Measurements from ENCODE around the gene EFCAB9.

The EFCAB9 gene

DNA sequence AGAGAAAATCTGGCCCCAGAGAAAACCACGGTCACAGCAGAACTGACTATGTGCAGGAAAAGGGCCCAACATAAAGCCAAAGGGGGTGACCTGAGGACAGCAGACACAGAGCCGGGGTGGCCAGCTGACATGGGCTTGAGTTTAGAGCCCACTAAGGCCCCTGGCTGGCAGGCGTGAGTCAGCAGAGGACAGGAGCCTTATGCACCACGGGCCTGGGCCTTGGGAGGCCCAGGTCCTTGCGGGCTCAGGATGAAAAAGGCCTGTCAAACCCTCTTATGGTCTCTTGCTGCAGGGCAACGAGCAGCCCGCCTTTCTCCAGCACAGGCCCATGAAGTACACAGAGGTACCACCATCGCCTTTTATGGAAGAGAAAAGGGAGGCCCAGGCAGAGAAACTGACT lies 25.7 kb upstream of the EFCAB9 start:
- Histone ChIP-seq H3K4me3 (ENCODE audit: low read length) (no peak overlapping the region), H3K9me3 (ENCODE audit: control insufficient read depth, low read length) (no peaks in the 10 kb centered on the region), H3K27me3 (ENCODE audit: control insufficient read depth, insufficient read depth, low read length) (no peaks in the 10 kb centered on the region), H3K4me1 (ENCODE audit: control insufficient read depth, insufficient read depth, low read length) (peaks cover 15% of the 10 kb centered on the region), H3K36me3 (ENCODE audit: control insufficient read depth, insufficient read depth, low read length) (no peaks in the 10 kb centered on the region), H3K9ac (ENCODE audit: low read length) (no peak overlapping the region)

DNA sequence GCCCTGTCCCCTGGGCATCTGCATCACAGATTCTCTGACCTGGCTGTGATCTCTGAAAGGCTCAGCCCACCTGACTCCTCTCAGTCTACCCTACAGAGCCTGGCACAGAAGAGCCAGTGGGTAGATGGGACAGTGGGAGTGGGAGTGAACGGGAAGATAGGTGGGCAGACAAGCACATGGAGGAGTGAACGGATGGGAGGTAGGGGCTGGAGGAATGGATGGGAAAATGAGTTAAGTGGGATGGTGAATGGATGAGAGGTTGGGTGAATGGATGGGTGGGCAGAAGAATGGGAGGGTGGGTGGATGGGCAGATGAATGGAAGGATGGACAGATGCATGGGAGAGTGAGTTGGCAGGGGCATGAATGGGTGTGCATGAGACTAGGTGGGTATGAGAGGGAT lies 24.8 kb upstream of the EFCAB9 start:
- no peak overlapping the region for H3K9ac ChIP-seq (ENCODE audit: low read length)
- peaks cover 15% of the 10 kb centered on the region for H3K4me1 ChIP-seq (ENCODE audit: control insufficient read depth, insufficient read depth, low read length)
- no peak overlapping the region for H3K4me3 ChIP-seq (ENCODE audit: low read length)
- H3K27me3 ChIP-seq (ENCODE audit: control insufficient read depth, insufficient read depth, low read length) = no peaks in the 10 kb centered on the region
- no peaks in the 10 kb centered on the region for H3K36me3 ChIP-seq (ENCODE audit: control insufficient read depth, insufficient read depth, low read length)
- H3K9me3 ChIP-seq (ENCODE audit: control insufficient read depth, low read length) = no peaks in the 10 kb centered on the region

DNA sequence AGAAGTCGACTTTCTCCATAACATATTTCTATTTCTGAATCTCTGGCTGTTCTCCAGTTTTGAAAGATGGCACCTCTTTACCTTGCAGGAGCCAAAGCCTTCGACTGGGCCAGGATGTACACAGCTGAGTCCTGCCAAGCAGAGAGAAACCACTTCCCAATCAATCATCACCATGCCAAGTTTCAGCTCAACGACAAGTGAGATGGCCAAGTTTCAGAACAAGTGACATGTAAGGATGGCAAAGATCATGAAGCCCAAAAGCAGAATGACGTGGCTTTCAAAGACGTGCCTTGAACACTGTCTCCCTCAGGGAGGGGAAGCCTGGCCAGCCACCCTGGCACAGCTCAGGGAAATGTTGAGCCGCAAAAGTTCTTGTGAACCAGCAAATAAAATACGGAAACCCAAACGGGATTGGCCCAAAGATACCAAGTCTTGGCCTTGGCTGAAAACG lies 23.7 kb upstream of the EFCAB9 start:
- peaks cover 10% of the 10 kb centered on the region for H3K4me1 ChIP-seq (ENCODE audit: control insufficient read depth, insufficient read depth, low read length)
- H3K27me3 ChIP-seq (ENCODE audit: control insufficient read depth, insufficient read depth, low read length) = no peaks in the 10 kb centered on the region
- H3K9me3 ChIP-seq (ENCODE audit: control insufficient read depth, low read length) = no peaks in the 10 kb centered on the region
- no peak overlapping the region for H3K9ac ChIP-seq (ENCODE audit: low read length)
- H3K4me3 ChIP-seq (ENCODE audit: low read length) = no peak overlapping the region
- H3K36me3 ChIP-seq (ENCODE audit: control insufficient read depth, insufficient read depth, low read length) = no peaks in the 10 kb centered on the region

DNA sequence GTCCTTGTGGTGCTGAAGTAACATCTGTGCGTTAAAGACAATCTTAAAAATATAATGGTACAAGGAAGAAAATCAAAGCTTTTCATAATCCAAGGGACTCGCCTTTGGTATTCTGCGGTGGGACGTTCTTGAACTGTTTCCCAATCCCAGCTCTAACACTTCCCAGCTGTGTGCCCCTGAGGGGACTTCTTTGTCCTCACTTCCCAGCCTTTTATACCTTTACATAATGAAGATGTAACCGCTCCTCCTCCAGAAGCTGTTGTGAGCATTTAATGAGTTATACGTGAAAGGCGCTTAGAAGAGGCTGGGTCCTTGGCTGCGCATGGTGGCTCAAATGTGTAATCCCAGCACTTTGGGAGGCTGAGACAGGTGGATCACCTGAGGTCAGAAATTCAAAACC lies 22.9 kb upstream of the EFCAB9 start:
- Histone ChIP-seq H3K36me3 (ENCODE audit: control insufficient read depth, insufficient read depth, low read length) (no peaks in the 10 kb centered on the region), H3K4me1 (ENCODE audit: control insufficient read depth, insufficient read depth, low read length) (peaks cover 12% of the 10 kb centered on the region), H3K9ac (ENCODE audit: low read length) (no peak overlapping the region), H3K9me3 (ENCODE audit: control insufficient read depth, low read length) (no peaks in the 10 kb centered on the region), H3K4me3 (ENCODE audit: low read length) (no peak overlapping the region), H3K27me3 (ENCODE audit: control insufficient read depth, insufficient read depth, low read length) (no peaks in the 10 kb centered on the region)

DNA sequence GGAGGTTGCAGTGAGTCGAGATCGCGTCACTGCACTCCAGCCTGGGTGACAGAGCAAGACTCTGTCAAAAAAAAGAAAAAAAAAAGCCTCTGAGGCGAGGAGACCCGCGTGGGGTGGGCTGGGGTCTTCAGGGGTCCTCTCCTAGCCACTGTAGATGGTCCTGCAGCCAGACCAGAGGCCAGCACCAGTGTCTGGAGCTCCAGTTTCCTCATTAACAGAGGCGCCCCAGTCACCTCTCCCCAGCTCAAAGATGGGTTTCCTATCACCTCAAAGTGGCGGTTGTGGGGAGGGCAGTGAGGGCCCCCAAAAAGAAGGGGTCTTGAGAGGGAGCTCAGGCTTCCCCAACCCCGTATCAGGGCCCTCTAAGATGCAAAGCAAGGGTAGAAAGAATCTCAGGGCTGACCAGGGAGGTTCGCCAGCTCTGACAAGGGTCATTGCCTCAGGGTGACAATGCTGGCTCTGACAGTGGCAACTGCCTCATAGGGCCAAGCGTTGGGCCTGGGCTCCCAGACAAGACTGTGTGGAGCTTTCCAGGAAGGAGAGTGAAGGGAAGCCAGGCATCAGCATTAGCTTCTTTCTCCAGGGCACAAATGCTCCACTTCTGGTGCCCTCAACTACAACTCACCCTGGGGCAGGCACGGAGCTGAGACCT lies 20.9 kb upstream of the EFCAB9 start:
- Histone ChIP-seq H3K36me3 (ENCODE audit: control insufficient read depth, insufficient read depth, low read length) (no peaks in the 10 kb centered on the region), H3K4me3 (ENCODE audit: low read length) (no peak overlapping the region), H3K4me1 (ENCODE audit: control insufficient read depth, insufficient read depth, low read length) (peaks cover 11% of the 10 kb centered on the region), H3K27me3 (ENCODE audit: control insufficient read depth, insufficient read depth, low read length) (no peaks in the 10 kb centered on the region), H3K9ac (ENCODE audit: low read length) (no peak overlapping the region), H3K9me3 (ENCODE audit: control insufficient read depth, low read length) (no peaks in the 10 kb centered on the region)

DNA sequence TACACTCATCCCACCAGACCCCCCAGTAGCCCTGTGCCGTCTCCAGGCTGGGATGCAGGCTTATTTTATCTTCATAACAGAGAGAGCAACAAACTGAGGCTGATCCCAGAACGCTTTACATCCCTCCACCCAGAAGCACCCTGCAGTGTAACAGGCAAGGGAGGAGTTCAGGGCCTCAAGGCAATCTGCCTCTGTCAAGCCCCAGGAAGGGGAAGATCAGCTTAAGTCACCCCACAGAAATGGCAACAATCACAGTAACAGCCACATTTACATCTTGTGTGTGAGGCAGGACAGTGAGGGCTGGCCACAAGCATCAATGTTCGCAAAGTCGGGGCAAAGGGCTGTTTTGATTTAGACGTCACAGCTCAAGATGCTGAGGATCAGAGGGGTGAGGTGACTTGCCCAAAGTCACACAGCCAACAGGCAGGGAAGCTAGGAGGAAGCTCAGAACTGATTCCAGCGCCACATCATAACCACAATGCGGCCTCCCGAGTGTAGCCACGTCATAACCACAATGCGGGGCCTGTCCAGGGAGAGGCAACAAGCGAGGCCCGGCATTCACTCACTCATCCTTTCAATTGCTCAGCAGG lies 20.3 kb upstream of the EFCAB9 start:
- Histone ChIP-seq H3K4me1 (ENCODE audit: control insufficient read depth, insufficient read depth, low read length) (peaks cover 16% of the 10 kb centered on the region), H3K4me3 (ENCODE audit: low read length) (no peak overlapping the region), H3K9ac (ENCODE audit: low read length) (no peak overlapping the region), H3K27me3 (ENCODE audit: control insufficient read depth, insufficient read depth, low read length) (no peaks in the 10 kb centered on the region), H3K9me3 (ENCODE audit: control insufficient read depth, low read length) (no peaks in the 10 kb centered on the region), H3K36me3 (ENCODE audit: control insufficient read depth, insufficient read depth, low read length) (no peaks in the 10 kb centered on the region)

DNA sequence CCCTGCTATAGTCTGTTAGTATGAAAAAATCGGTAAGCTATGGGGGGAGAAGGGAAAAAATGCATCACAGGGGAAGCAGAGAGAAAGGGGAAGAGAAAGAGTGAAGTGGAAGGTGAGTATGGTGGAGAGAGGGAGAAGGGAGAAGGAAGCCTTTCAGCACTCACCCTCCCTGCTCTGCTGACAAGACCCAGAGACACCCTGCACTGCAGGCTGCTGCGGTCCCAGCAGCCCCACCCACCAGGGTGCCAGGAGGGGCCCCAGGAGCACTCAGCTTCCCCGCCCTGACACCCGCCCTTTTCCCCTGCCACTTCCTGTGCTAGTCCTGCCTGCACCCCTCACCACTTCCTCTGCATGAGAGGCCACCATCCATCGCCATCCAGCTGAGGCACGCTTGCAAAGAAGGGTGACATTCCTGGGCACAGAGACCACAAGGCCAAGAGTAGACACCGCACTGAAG lies 18.7 kb upstream of the EFCAB9 start:
- Histone ChIP-seq H3K4me3 (ENCODE audit: low read length) (no peak overlapping the region), H3K9ac (ENCODE audit: low read length) (no peak overlapping the region), H3K4me1 (ENCODE audit: control insufficient read depth, insufficient read depth, low read length) (peaks cover 20% of the 10 kb centered on the region), H3K27me3 (ENCODE audit: control insufficient read depth, insufficient read depth, low read length) (no peaks in the 10 kb centered on the region), H3K9me3 (ENCODE audit: control insufficient read depth, low read length) (no peaks in the 10 kb centered on the region), H3K36me3 (ENCODE audit: control insufficient read depth, insufficient read depth, low read length) (no peaks in the 10 kb centered on the region)

DNA sequence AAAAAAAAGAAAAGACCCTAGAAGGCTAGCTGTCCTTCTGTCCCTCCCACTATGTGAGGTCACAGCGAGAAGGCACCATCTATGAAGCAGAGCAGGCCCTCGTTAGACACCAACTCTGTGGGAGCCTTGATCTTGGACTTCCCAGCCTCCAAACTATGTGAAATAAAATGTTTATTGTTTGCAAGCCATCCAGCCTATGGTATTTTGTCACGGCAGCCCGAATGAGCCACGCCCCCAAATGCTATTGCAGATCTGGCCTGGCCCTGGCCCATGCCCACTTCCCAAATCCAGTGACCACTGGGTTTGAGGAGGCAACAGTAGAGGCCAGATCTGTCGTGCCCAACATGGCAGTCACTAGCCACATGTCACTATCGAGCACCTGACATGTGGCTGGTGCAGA lies 16.8 kb upstream of the EFCAB9 start:
- H3K36me3 ChIP-seq (ENCODE audit: control insufficient read depth, insufficient read depth, low read length) = no peaks in the 10 kb centered on the region
- no peaks in the 10 kb centered on the region for H3K27me3 ChIP-seq (ENCODE audit: control insufficient read depth, insufficient read depth, low read length)
- H3K9me3 ChIP-seq (ENCODE audit: control insufficient read depth, low read length) = no peaks in the 10 kb centered on the region
- H3K4me3 ChIP-seq (ENCODE audit: low read length) = no peak overlapping the region
- H3K4me1 ChIP-seq (ENCODE audit: control insufficient read depth, insufficient read depth, low read length) = peaks cover 20% of the 10 kb centered on the region
- no peak overlapping the region for H3K9ac ChIP-seq (ENCODE audit: low read length)

DNA sequence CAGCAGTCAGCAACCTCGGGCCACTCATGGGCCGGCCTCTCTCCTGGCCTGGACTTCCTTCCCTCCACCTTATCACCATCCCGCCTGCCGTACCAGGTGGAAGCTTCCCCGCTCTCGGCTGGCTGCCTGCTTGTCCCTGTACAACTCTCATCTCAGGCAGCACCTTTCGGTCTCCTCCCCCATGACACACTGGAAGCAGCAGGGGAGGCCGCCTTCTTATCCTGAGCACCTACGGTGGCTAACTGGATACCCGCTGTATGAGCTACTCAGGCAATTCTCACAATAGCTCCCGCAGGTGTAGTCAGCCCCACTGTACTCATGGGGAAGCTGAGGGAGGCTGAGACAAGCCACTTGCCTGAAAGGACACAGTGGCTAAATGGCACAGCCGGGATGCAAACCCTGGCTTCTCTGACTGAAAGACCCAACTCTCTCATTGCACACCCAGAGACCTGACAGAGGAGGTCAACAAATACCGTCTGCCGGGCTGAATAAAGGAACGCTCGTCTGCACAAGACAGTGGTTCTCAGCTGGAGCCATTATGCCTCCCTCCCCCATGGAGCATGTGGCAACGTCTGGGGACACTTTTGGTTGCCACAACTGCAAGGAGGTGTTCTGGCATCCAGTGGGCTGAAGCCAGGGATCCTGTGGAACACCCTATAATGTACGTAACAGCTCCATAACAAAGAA lies 15.5 kb upstream of the EFCAB9 start:
- peaks cover 20% of the 10 kb centered on the region for H3K4me1 ChIP-seq (ENCODE audit: control insufficient read depth, insufficient read depth, low read length)
- H3K9ac ChIP-seq (ENCODE audit: low read length) = no peak overlapping the region
- no peaks in the 10 kb centered on the region for H3K27me3 ChIP-seq (ENCODE audit: control insufficient read depth, insufficient read depth, low read length)
- no peaks in the 10 kb centered on the region for H3K9me3 ChIP-seq (ENCODE audit: control insufficient read depth, low read length)
- no peak overlapping the region for H3K4me3 ChIP-seq (ENCODE audit: low read length)
- no peaks in the 10 kb centered on the region for H3K36me3 ChIP-seq (ENCODE audit: control insufficient read depth, insufficient read depth, low read length)

DNA sequence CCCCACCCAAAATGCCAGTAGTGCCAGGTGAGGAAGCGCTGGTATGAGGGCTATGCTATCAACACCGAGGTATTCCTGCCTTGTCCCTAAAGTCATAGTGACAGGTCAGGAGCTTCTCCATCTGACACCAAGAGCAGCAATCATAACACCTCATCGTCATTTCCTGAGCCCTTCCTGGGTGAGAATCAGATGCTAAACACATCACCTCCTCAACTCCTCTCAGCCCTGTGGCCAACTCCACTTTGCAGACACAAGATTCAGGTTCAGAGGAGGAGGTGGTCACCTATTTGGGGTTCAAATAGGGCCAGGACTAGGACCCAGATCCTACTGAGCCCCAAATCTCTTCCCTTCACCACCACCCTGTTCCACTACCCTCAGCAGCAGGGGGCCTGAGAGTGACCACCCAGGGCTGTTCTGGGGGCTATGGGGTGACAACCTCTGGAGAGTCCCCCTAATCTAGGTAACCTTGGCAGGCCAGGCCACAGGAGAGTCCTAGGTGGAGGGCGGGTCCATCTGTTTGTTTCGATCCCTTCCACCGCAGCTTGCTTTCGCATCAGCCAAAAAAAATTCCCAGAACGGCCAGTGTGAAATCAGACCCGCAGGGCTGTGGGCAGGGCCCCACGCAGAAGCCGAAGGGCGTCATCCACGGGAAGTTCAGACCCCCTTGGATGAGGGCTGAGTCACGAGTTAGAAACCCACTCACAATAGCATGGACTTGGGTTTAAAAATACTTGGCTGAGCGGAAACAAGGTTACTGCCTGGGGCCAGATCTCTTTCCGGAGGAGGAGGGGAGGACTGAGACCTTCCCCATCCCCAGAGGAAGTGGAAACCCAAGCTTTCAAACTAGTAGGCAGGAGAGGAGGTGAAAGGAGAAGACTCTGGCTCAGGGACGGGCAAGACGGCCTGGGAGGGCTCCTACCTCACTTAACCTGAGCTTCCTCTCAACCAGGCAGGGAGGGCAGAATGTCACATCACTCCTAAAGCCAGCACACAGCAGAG lies 14.7 kb upstream of the EFCAB9 start:
- Histone ChIP-seq H3K27me3 (ENCODE audit: control insufficient read depth, insufficient read depth, low read length) (no peaks in the 10 kb centered on the region), H3K4me3 (ENCODE audit: low read length) (no peak overlapping the region), H3K36me3 (ENCODE audit: control insufficient read depth, insufficient read depth, low read length) (no peaks in the 10 kb centered on the region), H3K9ac (ENCODE audit: low read length) (no peak overlapping the region), H3K9me3 (ENCODE audit: control insufficient read depth, low read length) (no peaks in the 10 kb centered on the region), H3K4me1 (ENCODE audit: control insufficient read depth, insufficient read depth, low read length) (peaks cover 20% of the 10 kb centered on the region)

DNA sequence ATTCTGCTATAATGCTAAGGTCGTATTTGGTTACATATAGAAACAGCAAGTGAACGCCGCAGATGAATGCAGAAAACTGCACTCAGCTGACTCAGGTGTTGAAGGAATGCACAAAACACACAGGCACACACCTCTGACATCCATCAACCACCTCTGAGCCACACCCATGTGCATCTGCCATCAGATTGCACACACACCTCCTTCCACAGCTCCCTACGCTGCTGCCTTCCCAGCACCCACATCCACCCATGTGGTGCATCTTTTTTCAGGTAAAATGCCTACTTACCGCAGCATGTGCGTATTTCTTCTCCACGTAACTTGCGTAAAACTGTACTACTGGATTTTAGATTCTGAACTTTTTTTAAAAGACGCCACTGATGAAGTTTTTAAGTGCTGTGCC lies 13.0 kb upstream of the EFCAB9 start:
- Histone ChIP-seq H3K27me3 (ENCODE audit: control insufficient read depth, insufficient read depth, low read length) (no peaks in the 10 kb centered on the region), H3K4me1 (ENCODE audit: control insufficient read depth, insufficient read depth, low read length) (peaks cover 13% of the 10 kb centered on the region), H3K9ac (ENCODE audit: low read length) (no peak overlapping the region), H3K9me3 (ENCODE audit: control insufficient read depth, low read length) (no peaks in the 10 kb centered on the region), H3K4me3 (ENCODE audit: low read length) (no peak overlapping the region), H3K36me3 (ENCODE audit: control insufficient read depth, insufficient read depth, low read length) (no peaks in the 10 kb centered on the region)

All from mucosa of stomach (tissue), 1 donor.